Germinal center (tissue), 1 donor: ENCODE data around the gene PRRG4.
"Not testable (repeated sequence)": the region's sequence is repeated elsewhere in the genome, so short reads cannot be mapped to it uniquely, and the experiment has no call there.

Source experiments
- DNase-seq: peaks from one replicate; pipeline ENCODE4 v3.0.0; 2012; ENCODE audit warnings: mixed read lengths, low spot score

The PRRG4 gene

GRCh38 chr11:32829680-32830412 lies at the start of gene PRRG4:
Gene PRRG4, plus strand, starts transcription at chr11:32829927. Its CDS starts 603 bp downstream, at chr11:32830530.
- DNase-seq: peak; percentile 79

DNA sequence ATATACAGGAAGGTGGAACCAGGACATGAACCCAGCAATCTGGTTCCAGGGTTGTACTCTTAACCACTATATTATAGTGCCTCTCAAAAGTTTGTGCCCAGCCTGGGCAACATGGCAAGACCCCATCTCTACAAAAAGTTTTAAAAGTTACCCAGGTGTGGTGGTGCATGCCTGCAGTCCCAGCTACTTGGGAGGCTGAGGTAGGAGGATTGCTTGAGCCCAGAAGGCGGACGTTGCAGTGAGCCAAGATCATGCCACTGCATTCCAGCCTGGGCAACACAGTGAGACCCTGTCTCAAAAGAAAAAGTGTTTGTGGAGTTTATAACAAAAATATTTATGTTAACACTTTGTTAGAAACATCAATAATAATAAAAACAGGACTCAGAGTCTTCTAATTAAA lies 48.9 kb upstream of the PRRG4 start:
- not testable (repeated sequence) for DNase-seq

DNA sequence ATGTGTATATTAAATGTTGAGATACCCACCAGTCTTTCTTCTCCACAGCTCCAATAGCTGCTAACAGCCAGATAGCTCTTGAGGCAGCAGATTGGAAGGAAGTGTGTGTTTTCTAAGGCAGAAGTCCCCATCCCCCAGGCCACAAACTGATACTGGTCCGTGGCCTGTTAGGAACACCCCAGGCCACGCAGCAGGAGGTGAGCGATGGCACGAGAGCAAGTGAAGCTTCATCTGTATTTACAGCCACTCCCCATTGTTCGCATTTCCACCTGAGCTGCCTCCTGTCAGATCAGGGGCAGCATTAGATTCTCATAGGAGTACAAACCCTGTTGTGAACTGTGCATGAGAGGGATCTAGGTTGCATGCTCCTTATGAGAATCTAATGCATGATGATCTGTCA lies 48.0 kb upstream of the PRRG4 start:
- DNase-seq: no peak

GRCh38 chr11:32785262-32785661 lies 44.5 kb upstream of the PRRG4 start:
- DNase-seq: no peak

GRCh38 chr11:32786811-32787210 lies 42.9 kb upstream of the PRRG4 start:
- DNase-seq: no peak

DNA sequence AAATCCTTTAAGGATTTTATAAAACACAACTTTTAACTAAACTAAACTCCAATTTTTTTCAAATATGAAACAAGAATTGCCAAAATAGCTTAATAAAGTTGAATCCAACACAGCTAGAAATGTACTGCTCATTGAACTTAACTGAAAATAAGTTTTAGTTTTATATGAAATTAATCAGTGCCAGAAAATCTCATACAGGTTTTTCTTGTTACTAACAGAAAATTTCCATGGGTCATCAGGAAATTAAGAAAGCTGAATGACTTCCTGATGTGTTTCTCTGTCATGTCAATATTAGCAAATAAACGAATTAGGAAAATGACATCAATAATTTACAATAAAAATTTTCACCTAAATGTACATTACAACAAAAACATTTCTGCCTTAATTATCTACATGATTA lies 38.8 kb upstream of the PRRG4 start:
- no peak for DNase-seq

- DNase-seq: no peak
Observed at GRCh38 chr11:32792111-32792947, 37.4 kb upstream of the PRRG4 start.

DNA sequence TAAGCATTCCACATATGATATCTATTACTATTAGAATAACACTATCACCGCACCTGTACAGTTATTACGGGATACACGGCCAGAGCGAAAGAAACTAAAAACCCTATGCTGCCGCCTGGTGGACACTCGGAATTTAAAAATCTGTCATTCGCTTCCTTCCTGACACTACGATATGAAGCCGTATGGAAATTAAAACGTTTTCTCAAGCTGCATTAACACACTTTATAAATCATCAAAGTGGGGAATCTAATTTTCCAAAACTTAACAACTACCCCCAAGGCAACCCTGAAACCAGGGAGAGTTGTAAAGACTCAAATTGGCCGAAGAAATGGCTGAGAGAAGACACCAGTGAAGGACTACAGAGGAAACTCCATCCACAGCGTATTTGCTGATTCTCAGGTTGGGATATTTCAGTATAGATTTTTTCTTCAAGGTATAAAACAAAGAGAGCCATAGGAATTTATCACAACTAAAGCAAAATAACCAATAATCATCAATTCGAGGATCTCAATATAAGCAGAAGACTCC lies 36.7 kb upstream of the PRRG4 start:
- DNase-seq: peak; percentile 48

DNA sequence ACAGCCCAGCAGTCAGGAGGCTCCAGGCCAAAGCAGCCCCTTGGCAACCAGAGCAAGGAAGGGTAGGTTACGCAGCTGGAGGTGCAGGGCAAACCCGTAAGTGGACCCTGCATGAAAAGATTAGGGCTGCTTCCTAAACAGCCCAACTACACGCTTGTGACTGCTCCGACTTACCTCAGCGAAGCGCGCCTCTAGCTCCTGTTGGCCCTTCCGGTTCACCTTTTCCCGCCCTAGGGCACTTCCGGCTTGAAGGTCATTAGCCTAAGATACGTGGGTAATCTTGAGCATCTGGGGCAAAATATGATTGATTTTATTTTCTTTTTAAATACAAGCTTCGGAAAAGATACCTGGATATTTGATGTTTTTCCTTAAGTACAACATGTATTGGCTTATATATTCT lies 35.3 kb upstream of the PRRG4 start, which contains the start of gene CCDC73:
TSS of gene CCDC73 (minus strand) at position 224 of the 400 bp plus-strand sequence. CDS start 34,419 bp downstream, outside the sequence.
- DNase-seq: no peak

DNA sequence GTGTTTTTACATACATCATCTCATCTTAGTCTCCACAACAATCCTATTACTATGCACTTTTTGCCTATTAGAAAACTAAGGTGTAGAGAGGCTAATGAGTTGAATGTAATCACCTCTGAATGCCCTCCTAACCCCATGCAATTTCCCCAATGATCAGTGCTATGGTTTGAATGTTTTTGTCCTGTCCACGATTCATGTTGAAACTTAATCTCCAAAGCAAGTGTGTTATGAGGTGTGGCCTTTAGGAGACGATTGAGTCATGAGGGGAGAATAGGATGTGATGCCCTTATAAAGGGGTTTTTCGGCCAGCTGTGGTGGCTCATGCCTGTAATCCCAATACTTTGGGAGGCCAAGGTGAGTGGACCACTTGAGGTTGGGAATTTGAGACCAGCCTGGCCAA lies 33.3 kb upstream of the PRRG4 start:
- no peak for DNase-seq

GRCh38 chr11:32809313-32809712 lies 20.4 kb upstream of the PRRG4 start:
- DNase-seq: peak; percentile 68

- DNase-seq: no peak
Observed at GRCh38 chr11:32817181-32817851, 12.4 kb upstream of the PRRG4 start.

- no peak for DNase-seq
Observed at GRCh38 chr11:32817852-32818183, 11.9 kb upstream of the PRRG4 start.

GRCh38 chr11:32819187-32819586 lies 10.5 kb upstream of the PRRG4 start:
- DNase-seq: no peak

DNA sequence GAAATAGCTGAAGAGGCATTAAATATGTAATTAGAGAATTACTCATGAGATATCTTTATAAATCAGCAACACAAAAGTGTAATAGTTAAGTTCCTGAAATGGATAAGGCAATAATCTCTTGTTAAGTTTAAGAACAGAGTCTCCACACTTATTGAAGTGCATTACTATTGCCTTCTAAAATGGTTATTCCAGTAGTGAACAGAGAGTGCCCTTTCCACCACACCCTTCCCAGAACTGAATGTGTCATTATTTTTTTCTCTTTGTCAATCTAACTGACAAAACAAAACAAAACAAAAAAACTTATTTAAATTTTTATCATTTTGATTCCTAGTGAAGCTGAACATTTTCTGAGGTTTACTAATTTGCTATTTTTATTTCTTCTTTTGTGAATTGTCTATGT lies 9.2 kb upstream of the PRRG4 start:
- DNase-seq: no peak

GRCh38 chr11:32821517-32821916 lies 8.2 kb upstream of the PRRG4 start:
- DNase-seq: no peak

DNA sequence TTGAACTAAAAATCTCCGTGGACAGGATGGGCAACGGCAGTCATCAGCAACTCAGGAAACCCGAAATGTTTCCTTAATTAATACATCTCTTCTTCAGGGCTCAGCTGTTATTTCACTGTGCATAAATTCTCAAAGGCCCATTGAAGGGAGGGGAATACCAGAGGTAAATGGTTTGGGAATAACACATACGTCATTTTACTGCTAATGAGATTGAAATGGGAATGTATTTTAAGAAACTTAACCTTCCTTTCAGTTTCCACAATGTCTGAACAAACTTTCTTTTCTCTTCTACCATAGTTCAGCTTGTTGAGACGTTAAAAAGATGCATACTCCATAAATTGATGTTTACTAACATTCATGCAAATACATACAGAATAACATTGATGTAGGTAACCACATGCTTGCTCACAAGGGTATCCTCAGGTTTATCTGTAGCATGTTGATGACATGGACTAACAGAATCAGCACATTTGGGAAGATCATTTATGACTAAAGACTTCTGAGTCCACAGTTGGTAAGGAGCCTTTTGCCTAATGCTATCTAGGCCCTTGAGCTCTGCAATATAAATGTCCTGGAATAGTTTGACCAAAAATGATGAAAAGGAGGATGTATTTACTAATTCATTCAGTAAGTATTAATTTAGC lies 7.7 kb upstream of the PRRG4 start:
- no peak for DNase-seq

DNA sequence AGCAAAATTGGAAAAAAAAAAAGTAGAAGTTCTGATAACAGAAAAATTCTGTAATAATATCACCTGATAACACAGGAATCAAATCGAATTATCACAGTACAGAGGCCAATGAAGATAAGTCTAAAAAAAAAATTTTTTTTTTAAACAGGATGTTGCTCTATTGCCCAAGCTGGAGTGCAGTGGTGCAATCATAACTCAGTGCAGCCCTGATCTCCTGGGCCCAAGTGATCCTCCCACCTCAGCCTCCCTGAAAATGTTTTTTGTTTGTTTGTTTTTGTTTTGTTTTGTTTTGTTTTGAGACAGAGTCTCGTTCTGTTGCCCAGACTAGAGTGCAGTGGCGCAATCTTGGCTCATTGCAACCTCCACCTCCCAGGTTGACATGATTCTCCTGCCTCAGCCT lies 6.1 kb upstream of the PRRG4 start:
- DNase-seq: not testable (repeated sequence)

- no peak for DNase-seq
Observed at GRCh38 chr11:32826113-32826512, 3.6 kb upstream of the PRRG4 start.

DNA sequence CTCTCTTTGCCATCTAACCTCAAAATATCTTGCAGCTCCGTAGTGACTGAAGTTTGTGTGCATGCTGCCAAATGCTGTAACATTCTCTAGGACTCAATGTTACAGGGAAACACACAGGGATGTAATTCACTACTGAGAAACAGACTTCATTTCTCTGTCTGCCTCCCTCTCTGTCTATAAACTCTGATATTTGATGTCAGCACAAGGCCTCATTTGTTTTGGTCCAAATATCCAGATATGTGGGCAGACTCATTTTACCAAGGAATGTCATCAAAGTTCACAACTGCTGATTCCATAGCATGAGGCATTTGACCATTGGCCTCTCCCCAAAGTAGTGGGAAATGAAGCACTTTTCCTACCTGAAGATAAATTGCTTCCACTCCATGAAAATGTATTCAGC lies 2.5 kb upstream of the PRRG4 start:
- DNase-seq: no peak

- peak; percentile 33 for DNase-seq
Observed at GRCh38 chr11:32829157-32829679, 509 bp upstream of the PRRG4 start.

- peak; percentile 10 for DNase-seq
Observed at GRCh38 chr11:32830413-32830738, 649 bp downstream of the PRRG4 start.
